HepG2 (cell line): Measurements from ENCODE around the gene CD248. TPM values are rescaled to one million over a fixed set of nuclear protein-coding genes. Genes with fewer than 3 reads are reported as not detected.

ENCODE experiments used
- AKNA ChIP-seq: sonication (generic); formaldehyde crosslinking; IDR thresholded peaks from 2 replicates; pipeline ENCODE4 v1.4.0; 2020; ENCODE audit warnings: missing genetic modification reagents, borderline replicate concordance
- ESRRA ChIP-seq: sonication (generic); formaldehyde crosslinking; IDR thresholded peaks from 2 replicates; pipeline ENCODE4 v1.5.1; 2020; ENCODE audit warnings: mild to moderate bottlenecking, low read depth, missing genetic modification reagents
- HHEX ChIP-seq: IDR thresholded peaks from 2 replicates; pipeline ENCODE4 v1.6.1; 2016; ENCODE audit warnings: control low read depth
- HMGA1 ChIP-seq: sonication (generic); formaldehyde crosslinking; conservative IDR thresholded peaks from 2 replicates; pipeline ENCODE4 v1.4.0; 2020; ENCODE audit warnings: missing genetic modification reagents
- HNF1A ChIP-seq, 2 experiments: sonication (generic) in 1 of 2; formaldehyde crosslinking in 1 of 2; IDR thresholded peaks; 2 replicates each; pipeline versions ENCODE4 v1.4.0 to v1.6.1; 2016 to 2020; ENCODE audit warnings: borderline replicate concordance in 1 of 2, low read depth in 1 of 2, mild to moderate bottlenecking in 1 of 2, missing genetic modification reagents in 1 of 2
- MAFK ChIP-seq, 2 experiments: IDR thresholded peaks in 1 of 2; conservative IDR thresholded peaks in 1 of 2; 2 replicates each; pipeline ENCODE4 v1.6.1; 2011; ENCODE audit warnings: improper control_type of control experiment in 2 of 2, low read length in 2 of 2
- MATR3 ChIP-seq: sonication (generic); formaldehyde crosslinking; IDR thresholded peaks from 2 replicates; pipeline ENCODE4 v1.4.0; 2020; ENCODE audit warnings: missing genetic modification reagents
- SALL2 ChIP-seq: sonication (generic); formaldehyde crosslinking; IDR thresholded peaks from 2 replicates; pipeline ENCODE4 v1.8.1; 2023; ENCODE audit warnings: mild to moderate bottlenecking, missing genetic modification reagents, inconsistent platforms
- ZBED4 ChIP-seq: sonication (generic); formaldehyde crosslinking; IDR thresholded peaks from 2 replicates; pipeline ENCODE4 v1.4.0; 2020; ENCODE audit warnings: missing genetic modification reagents, borderline replicate concordance
- ZBTB14 ChIP-seq: sonication (generic); formaldehyde crosslinking; IDR thresholded peaks from 2 replicates; pipeline ENCODE4 v1.4.0; 2020; ENCODE audit warnings: missing genetic modification reagents
- ZNF564 ChIP-seq: sonication (generic); formaldehyde crosslinking; IDR thresholded peaks from 2 replicates; pipeline ENCODE4 v1.8.1; 2023; ENCODE audit warnings: mild to moderate bottlenecking, missing genetic modification reagents
- ZNF652 ChIP-seq: IDR thresholded peaks from 2 replicates; pipeline ENCODE4 v1.6.1; 2016; ENCODE audit warnings: low read depth, borderline replicate concordance
- ZNF749 ChIP-seq: sonication (generic); formaldehyde crosslinking; IDR thresholded peaks from 2 replicates; pipeline ENCODE4 v1.8.0; 2022; ENCODE audit warnings: mild to moderate bottlenecking, missing genetic modification reagents, moderate library complexity, borderline replicate concordance
- polyA plus RNA-seq, 8 experiments: library from polyadenylated mRNA; depleted of rRNA in 3 of 8; stranded (reverse) in 7 of 8; unstranded in 1 of 8; fragments of >200 nt; fragmentation: Illumina TruSeq in 4 of 8; extraction: Trizol in 4 of 8; gene quantifications; 2 replicates each; pipeline versions ENCODE4 v1.2.1 to v1.2.3, GENCODE V29; 2011 to 2016; ENCODE audit warnings: low read depth in 4 of 8, missing spikeins in 1 of 8, mixed read lengths in 1 of 8; ENCODE audit not compliant: insufficient read depth in 1 of 8
- total RNA-seq, 5 experiments: library from RNA; depleted of rRNA; stranded (reverse); fragments of >200 nt; fragmentation: Illumina TruSeq; extraction: Trizol; gene quantifications; 2 replicates each; pipeline ENCODE4 v1.2.3, GENCODE V29; 2016; ENCODE audit warnings: low read depth in 1 of 5

Gene CD248
- total and polyA plus RNA-seq, 2 of the 13 experiments (the other 11 are each of a cell fraction or from before 2014, with no cell fraction given), result 0.25 to 0.35 TPM

GRCh38 chr11:66336234-66337102, 19.6 kb upstream of the CD248 start, which contains the start of gene RIN1 (continued):
- TF ChIP-seq HNF1A (IDR thresholded peaks at IDR 0.05; ENCODE audit: low read depth) (no peak), HNF1A (CRISPR knock-in tag; IDR thresholded peaks at IDR 0.05; ENCODE audit: borderline replicate concordance) (peak; percentile 63; the same call in 1 of the 2 replicates), ZNF564 (CRISPR knock-in tag) (no peak), ZBTB14 (CRISPR knock-in tag) (no peak), MATR3 (no peak), ESRRA (peak; percentile 79; the same call in 1 of the 2 replicates), HHEX (CRISPR knock-in tag) (no peak), HMGA1 (CRISPR knock-in tag) (no peak), ZNF749 (CRISPR knock-in tag) (peak; percentile 84; the same call in 1 of the 2 replicates), AKNA (CRISPR knock-in tag) (no peak), MAFK (conservative IDR thresholded peaks at IDR 0.05 in 1 of 2, IDR thresholded peaks at IDR 0.05 in 1 of 2; ENCODE audit: low read length in 2 of 2) (no peak), ZBED4 (CRISPR knock-in tag) (peak; percentile 38; the same call in 1 of the 2 replicates), ZNF652 (CRISPR knock-in tag) (peak; percentile 100), SALL2 (CRISPR knock-in tag) (0 out of 2 replicates have a peak, but pooled peaks have one; percentile 61)
